Non-pigmented ciliary epithelial cell (primary cell): Measurements from ENCODE around the gene UAP1.

Experiments used
- DNase-seq: peaks from one replicate; pipeline ENCODE4 v3.0.0-alpha.2; 2010; ENCODE audit warnings: low read depth

The UAP1 gene

DNA sequence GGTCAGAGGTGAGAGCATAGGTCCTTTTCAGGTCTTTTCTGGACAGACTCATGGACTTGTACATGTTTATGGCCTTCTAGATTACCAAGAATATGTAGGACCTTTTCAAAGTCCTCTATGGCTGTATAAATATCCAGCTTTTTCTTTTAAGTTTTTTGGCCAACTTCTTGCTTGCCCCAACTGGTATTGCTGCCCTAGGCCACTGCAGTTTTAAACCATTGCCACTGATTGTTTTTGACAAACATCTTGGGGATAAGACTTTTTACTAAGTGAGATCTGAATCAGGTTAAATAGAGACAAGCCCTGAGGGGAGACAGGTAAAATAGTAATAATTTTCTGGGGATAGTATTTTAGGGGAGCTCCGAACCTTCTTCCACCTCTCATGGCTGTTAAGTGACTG, 56.0 kb downstream of the UAP1 start:
- no peak for DNase-seq

DNA sequence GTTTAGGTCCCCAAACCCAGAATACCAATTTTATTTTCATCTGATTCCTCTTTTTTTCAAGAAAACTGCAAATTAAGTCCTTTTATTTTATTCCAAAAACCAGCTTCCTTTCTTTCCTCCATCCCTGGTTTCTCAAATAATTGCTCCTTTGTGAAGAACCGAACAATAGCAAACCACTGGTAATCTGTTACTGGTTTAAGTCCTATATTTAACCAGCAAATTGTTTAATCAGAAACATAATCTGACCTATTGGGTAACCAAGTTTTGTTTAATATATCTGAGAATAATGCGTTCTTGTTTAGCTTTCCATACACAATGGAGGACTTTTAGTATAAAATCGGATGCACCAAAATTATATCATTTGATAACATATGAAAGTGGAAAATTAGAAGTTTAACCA, 57.6 kb downstream of the UAP1 start:
- no peak for DNase-seq

DNA sequence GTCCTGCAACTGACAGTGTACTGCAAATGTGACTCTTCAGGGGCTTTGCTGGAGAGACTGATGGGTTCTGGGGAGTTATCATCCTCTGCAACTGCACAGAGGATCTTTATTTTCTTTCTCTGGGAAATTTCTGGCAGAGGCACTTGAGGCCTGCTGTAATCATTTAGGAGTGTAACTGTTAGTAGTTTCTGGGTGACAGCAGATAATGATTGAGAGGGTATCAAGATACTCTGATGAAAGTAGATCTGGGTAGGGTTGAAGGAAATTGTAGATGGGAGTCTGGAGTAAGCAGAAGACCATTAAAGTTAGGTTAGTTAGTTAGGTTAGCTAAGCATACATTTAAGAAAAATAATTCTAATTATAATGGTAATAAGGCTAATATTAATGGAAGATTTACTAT, 59.7 kb downstream of the UAP1 start:
- no peak for DNase-seq

DNA sequence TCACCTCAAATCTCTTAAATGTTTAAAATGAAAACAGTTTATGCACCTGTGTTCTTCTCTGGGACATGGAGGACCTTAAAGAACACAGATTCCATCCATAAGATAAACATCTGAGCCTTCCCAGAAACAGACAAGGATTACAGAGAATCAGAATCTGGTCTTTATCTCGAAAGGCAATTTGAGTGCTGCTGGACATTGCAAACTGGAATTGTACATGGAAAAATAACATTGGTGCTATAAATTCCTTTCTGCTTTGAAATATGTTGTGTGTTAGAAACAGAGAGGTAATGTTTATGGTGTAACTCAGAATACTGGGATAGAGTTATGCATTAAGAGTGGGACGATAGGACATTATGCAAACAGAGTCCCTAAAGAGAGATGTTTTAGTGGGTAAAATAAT, 64.2 kb downstream of the UAP1 start:
- no peak for DNase-seq

DNA sequence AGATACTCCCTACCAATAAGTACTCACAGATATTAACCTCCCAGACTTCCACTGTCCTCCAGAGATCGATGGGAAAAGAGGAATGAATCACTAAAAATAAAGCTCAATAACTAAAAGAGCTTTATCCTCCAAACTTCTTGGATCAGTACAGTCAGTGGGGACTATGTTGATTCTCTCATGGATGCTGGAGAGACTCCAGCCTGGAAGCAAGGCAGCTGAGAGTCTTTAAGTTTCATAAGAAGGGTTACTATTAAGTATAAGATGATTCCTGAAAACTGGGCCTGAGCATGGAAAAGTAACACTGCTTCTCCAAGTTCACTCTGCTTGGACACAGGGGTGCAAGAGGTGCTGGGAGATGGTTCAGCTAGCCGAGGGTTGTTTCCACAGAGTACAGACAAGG, 64.6 kb downstream of the UAP1 start:
- no peak for DNase-seq

DNA sequence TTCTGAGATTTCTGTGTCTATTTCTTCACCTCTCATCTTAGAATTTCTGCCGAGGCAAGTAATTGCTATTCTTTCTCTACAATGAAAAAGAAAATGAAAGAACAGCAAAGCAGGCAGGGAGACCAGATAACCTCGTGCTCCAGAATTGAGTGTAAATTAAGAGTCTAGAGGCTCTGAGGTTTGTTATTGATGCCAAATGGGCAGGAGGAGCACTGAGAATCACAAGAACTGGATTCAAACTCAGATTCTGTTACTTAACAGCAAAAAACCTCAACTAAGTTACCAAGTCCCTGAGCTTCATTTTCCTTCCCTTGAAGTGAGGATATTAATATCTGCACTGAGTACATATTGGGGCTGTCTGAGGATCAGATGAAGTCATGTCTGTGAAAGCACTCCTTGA, 65.2 kb downstream of the UAP1 start:
- no peak for DNase-seq

DNA sequence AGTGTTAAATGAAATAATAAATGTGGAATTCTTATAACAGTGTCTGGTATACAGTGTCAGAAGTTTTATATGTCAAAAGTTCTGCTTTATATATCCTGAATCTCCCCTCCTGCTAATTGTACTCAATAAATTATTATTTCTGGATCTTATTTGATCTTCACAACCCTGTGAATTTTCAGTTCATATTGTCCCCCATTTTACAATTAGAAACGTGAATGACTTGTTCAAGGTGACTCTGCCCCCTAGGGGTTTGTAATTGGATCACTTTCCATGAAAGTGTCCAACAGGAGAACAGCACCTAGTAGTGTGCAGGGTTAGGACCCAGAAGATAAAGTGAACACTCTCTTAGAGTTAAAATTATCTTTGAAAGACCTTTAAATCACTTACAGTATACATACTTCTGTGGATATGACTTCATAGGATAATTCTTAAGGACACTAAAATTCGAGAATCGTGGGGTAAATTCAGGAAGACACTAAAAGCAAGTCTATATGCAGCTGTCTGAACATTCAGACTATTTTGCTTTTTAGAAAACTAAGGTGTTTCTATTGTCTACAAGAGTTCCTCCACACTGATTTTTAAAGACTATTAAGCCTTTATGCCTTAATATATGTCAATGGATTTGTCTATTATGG, 66.3 kb downstream of the UAP1 start:
- no peak for DNase-seq

DNA sequence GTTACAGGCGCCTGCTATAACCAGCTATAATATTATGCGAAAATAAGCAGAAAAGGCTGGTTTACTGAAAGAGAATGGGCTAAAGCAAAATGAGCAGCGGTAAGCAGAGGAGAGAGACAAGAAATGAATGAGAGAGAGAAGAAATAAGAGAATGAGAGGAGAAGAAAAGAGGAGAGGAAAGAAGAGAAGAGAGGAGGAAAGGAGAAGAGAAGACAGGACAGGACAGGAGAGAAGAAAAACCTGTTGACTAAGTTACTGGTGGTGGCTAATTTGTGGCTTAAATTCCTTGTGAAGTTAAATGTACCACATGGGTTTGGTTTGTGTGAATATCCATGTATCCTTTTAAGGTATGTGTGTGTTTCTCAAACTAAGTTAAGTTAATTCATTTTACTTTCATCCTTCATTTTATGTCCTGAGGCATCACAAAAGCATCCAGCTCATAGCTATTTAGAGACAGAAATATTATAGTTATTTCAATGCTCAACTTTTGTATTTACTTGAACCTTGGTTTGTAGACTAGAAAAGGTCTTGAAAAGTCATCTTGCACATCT, 67.6 kb downstream of the UAP1 start:
- DNase-seq = no peak

DNA sequence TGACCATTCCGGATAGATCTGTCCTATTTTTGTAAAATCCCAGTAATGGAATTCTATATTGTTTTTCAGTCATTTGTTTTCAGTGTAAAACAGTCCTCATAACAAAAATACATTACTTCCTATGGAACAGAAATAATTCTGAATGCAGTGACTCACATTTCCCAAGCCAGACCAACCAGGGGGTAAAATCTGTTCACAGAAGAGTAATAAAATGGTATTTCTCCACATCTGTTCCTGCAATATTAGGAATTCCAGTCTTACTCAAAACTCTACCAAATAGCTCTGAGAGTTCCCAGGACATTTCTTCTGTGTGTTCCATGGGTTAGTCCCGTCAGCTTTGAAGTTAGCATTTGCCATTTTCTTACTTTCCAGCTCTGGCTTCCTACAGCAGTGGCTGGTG, 68.1 kb downstream of the UAP1 start:
- DNase-seq = no peak

DNA sequence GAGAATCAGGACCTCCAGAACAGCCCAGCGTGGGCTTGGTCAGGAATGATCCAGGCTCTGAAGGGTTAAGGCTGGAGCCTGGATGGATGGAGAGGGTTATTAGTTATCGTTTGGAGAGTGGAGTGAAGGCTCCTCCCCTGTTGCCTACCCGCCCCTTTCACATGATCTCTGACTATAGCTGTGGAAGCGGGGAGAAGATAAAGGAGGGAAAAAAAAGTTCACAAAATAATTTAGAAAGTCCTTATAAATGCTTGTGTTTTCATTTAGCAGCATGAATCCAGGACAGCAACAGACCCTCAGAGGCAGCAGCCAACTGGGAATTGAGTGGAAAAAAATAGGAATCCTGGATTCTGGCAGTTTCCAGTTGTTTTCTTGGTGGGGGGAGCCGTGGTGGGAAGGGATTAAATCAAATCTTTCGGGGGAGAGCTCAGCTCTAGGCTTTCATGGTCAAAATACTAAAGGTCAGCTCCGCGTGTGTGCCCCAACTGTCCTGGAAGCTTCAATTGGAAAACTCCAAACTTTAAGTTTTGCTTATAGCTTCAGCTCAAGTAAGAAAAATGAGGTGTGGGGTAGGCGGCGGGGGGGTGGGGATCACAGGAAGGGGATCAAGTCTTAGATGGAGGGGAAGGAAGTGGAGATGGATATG, 70.1 kb downstream of the UAP1 start:
- no peak for DNase-seq

DNA sequence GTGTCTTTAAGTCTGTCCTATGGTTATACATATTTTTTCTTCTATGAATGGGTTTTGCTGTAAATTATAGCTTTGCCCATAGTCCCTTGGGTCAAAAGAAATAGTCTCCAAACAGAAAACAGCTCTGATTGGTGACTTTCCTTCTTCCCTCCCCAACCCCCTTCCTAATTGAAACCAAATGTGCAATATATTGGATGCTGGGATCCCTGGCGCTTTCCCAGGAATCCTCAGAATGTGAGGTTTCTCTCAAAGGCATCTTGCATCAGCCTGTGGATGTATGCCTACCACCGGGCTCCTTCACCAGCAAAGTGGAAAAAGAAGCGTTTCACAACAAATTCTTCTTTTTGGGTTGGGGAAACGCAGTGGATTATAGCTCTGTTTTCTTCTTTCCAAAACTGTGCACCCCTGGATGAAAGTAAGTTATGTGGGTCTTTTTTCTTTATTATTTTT, 70.7 kb downstream of the UAP1 start, which contains the start of gene DDR2:
Gene DDR2 (plus strand): TSS at position 248 of the 450 bp plus-strand sequence. CDS start 86,600 bp downstream, outside the sequence.
- no peak for DNase-seq

DNA sequence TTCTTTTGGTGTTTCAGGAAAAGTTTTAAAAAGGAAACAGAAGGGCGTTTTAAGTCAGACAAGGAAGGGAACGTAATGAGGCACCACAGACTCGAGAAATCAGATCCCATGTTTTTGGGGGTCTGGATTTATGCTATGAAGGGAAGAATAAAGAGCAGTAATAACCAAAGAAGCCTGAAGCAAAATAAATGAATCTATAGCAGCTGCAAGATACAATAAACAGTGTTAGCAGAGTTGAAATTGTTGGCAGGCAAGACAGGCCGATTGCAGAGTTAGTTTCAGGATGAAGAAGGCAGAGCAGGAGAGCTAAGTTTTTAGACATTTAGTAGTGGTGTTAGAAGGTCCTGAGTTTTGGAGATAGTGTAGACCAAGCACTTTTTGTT, 71.2 kb downstream of the UAP1 start:
- DNase-seq = no peak

DNA sequence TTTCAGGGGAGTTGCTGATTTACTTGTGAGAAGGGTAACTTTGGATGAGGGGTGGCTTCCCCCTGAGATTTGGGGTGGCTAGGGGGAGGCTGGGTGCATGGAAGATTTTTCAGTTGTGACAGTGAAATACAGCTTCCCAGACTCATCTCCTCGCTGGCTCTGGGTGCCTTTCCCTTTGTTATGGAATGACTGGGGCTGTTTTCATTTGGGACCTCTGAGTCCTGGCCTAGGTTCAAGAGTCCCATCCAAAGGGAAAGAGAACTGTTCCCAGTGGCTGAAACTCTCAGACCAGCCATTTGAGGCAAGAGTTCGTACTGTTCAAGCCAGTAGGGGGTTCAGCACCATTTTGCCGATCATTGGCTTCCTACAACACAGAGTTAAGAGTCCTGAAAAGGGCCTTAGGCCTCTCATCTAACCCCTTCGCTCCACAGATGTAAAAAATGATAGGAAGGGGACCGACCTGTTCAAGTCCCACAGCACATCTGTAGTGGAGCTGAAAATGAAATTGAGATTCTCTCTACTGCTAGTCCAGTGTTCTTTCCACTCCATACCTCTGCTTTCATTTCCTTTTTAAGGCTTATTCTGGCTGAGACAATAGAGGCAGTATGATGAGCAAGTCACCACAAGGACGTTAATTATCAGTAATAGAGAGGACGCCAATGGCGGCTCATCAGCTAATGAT, 71.7 kb downstream of the UAP1 start:
- no peak for DNase-seq

DNA sequence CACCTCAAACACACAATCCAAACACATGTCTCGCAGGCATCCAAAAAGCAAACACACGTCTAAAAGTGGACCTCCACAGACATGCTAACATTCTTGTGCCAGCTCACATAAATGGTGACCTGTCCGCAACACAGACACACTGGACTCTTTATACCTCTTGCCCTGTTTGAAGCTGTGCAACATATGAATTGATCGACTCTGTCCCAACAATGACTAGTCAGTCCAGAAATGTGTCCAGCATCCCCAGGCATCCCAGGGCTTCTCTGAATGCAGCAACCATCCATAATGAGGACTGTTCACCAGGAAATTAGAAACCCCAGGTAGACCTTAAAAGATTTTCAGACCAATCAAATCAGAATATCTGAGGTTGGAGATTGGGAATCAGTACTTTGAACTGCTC, 73.9 kb downstream of the UAP1 start:
- DNase-seq = no peak

DNA sequence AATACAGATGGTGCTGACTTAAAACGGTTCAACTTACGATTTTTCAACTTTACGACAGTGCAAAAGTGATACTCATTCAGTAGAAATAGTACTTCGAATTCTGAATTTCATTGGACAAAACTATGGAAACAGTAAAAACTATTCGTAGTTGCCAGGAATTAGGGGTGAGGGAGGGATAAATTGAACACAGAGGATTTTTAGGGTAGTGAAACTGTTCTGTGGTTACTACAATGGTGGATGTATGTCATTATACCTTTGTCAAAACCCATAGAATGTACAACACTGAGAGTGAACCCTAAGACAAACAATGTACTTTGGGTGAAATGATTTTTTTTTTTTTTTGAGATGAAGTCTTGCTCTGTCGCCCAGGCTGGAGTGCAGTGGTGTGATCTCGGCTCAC, 78.2 kb downstream of the UAP1 start:
- no peak for DNase-seq

DNA sequence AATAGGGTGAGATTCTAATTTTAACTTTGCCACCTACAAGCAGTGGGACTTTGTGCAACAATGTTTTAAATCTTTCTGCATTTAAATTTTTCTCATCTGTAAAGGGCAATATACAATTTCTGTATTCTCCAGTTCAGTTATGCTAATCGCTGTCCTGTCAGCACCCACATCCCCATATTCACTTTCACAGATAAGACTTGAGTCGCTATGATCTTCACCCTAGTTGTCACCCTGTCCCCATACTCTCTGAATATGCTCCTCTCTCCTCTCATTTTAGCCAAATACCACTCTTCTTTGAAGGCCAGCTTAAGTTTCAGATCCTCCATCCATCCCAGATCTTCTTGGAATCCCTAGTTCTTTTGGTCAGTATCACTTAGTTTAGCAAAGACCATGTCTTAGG, 79.6 kb downstream of the UAP1 start:
- no peak for DNase-seq

DNA sequence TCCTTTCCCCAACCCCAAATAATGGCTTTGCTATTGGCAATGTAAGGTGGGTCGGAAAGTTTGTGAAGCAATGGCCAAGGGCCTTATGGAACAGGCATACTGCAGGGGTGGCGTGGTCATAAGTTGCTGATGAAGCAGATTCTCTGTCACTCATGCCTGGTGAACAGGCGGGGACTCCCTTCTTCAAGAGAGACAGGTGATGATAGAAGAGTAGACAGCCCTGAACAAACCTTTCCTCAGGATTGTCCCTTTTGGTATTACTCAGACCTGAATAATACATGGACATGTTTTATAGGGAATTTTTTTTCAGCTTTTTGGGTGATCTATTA, 83.4 kb downstream of the UAP1 start:
- DNase-seq = no peak

DNA sequence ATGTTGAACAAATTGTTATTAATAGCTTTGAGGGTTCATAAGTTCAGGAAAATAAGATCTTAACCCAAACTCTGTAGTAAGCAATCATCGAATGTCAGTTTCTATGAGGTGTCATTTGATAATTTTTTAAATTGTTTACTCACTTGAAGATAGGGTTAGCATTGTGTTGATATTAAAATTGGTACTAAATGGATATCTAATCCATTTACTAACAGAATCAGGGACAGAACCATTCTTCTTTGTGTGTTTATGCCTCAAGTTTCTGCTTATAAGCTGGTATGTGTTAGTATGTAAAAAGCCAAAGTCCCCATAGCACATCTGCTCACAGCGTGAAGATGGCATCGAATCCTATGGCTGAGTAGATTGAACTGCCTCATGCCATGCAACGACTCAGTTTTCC, 84.1 kb downstream of the UAP1 start:
- DNase-seq = no peak

DNA sequence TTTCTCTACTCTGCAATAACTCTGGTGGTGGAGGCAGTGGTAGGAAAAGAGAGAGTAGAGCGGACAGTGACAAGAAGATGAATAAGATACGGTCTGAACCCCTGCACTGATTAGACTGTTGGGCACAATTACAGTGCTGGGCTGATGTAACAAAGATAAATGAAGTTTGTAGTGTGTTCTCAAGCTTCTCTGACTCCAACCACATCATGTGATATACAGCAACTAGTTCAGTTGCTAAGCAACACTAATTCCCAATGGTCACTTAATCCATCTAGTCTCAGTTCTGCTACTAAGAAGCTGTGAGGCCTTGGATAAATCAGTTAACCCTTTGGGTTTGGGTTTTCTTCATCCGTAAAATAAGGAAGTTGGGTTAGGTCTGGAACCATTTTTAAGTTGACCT, 88.1 kb downstream of the UAP1 start:
- DNase-seq = no peak
